K562 (cell line): Measurements from ENCODE around the gene PHTF2. TPM values are rescaled to one million over a fixed set of nuclear protein-coding genes. Genes with fewer than 3 reads are reported as not detected.

Experiments
- E4F1 ChIP-seq: fragments of 250-450 bp; sonication (Bioruptor Pico); IDR thresholded peaks from 2 replicates; pipeline ENCODE4 v1.5.0; 2021; ENCODE audit warnings: mild to moderate bottlenecking, borderline replicate concordance
- EHMT2 ChIP-seq: fragments of 450-650 bp; IDR thresholded peaks from 2 replicates; pipeline ENCODE4 v1.6.1; 2018; ENCODE audit warnings: antibody characterized with exemption
- GABPA ChIP-seq: fragments of 200-800 bp; sonication (Bioruptor generic); conservative IDR thresholded peaks from 2 replicates; pipeline ENCODE4 v1.6.1; 2016; ENCODE audit warnings: low read depth, missing genetic modification characterization, missing compliant biosample characterization
- HBP1 ChIP-seq: fragments of 450-650 bp; formaldehyde crosslinking; IDR thresholded peaks from 2 replicates; pipeline ENCODE4 v1.4.0; 2022; ENCODE audit warnings: missing genetic modification characterization
- NONO ChIP-seq, 2 experiments: fragments of 200-400 bp in 1 of 2; fragments of 450-650 bp in 1 of 2; formaldehyde crosslinking in 1 of 2; IDR thresholded peaks; 2 replicates each; pipeline ENCODE4 v1.6.1; 2017; ENCODE audit warnings: low read depth in 2 of 2, mild to moderate bottlenecking in 2 of 2, moderate library complexity in 2 of 2, low read length in 1 of 2
- PATZ1 ChIP-seq: fragments of 250-450 bp; sonication (Bioruptor Pico); IDR thresholded peaks from 2 replicates; pipeline ENCODE4 v1.5.0; 2020; ENCODE audit warnings: mild to moderate bottlenecking, borderline replicate concordance
- RNF2 ChIP-seq: sonication (generic); IDR thresholded peaks from 2 replicates; pipeline ENCODE4 v1.6.1; 2016
- SFPQ ChIP-seq: fragments of 200-400 bp; formaldehyde crosslinking; IDR thresholded peaks from 2 replicates; pipeline ENCODE4 v1.6.1; 2017; ENCODE audit warnings: mild to moderate bottlenecking, low read depth, low read length, moderate library complexity
- TBL1XR1 ChIP-seq, 2 experiments: IDR thresholded peaks; 2 replicates each; pipeline ENCODE4 v1.6.1; 2012; ENCODE audit warnings: improper control_type of control experiment in 2 of 2, low read length in 2 of 2, mild to moderate bottlenecking in 1 of 2
- VEZF1 ChIP-seq: fragments of 200-800 bp; sonication (Bioruptor generic); IDR thresholded peaks from 2 replicates; pipeline ENCODE4 v1.6.1; 2017; ENCODE audit warnings: missing genetic modification characterization, missing compliant biosample characterization
- ZNF12 ChIP-seq: sonication (generic); formaldehyde crosslinking; IDR thresholded peaks from 2 replicates; pipeline ENCODE4 v1.4.0; 2020; ENCODE audit warnings: mild to moderate bottlenecking, missing genetic modification reagents
- ZNF518B ChIP-seq: fragments of 250-450 bp; sonication (Bioruptor Pico); IDR thresholded peaks from 2 replicates; pipeline ENCODE4 v1.5.0; 2021; ENCODE audit warnings: mild to moderate bottlenecking, moderate library complexity
- ZNF77 ChIP-seq: fragments of 250-450 bp; sonication (Bioruptor Pico); IDR thresholded peaks from 2 replicates; pipeline ENCODE4 v1.5.0; 2020
- polyA plus RNA-seq, 8 experiments: library from polyadenylated mRNA; depleted of rRNA in 4 of 8; stranded (reverse) in 5 of 8; unstranded in 3 of 8; fragments of >200 nt; fragmentation: Nextera tagmentation in 2 of 8; fragmentation: Illumina TruSeq in 1 of 8; extraction: Ambion mirVana in 2 of 8; extraction: Trizol in 1 of 8; gene quantifications; 2 replicates each; pipeline versions ENCODE4 v1.2.1 to v1.2.3, GENCODE V29; 2011 to 2014; ENCODE audit warnings: inconsistent platforms in 1 of 8, missing spikeins in 1 of 8
- total RNA-seq, 7 experiments: library from RNA; depleted of rRNA in 6 of 7; stranded (reverse); fragments of >200 nt in 6 of 7; fragmentation: Illumina TruSeq in 2 of 7; extraction: Trizol in 2 of 7; gene quantifications; 2 replicates each; pipeline versions ENCODE4 v1.2.1 to v1.2.3, GENCODE V29; 2011 to 2021; ENCODE audit warnings: low replicate concordance in 1 of 7

PHTF2 gene
- total and polyA plus RNA-seq, 9 of the 15 experiments (the other 6 are each of a cell fraction or from before 2014, with no cell fraction given), result 17.9 to 43.6 (median 25.4) TPM

GRCh38 chr7:77798394-77799077 is at the start of gene PHTF2, which contains the start of gene TMEM60 (continued):
- no peak for TF ChIP-seq PATZ1 (CRISPR knock-in tag)
- TF ChIP-seq E4F1 (CRISPR knock-in tag), result no peak
- TF ChIP-seq SFPQ, result no peak
- peak; percentile 85 for TF ChIP-seq ZNF12 (CRISPR knock-in tag)
- TF ChIP-seq VEZF1 (CRISPR knock-in tag), result peak; percentile 84
- TF ChIP-seq NONO (IDR thresholded peaks at IDR 0.05; ENCODE audit: low read depth in 2 of 2, low read length in 1 of 2), result peak in 1 of 2 experiments; percentile 65; a peak in 1 of 4 replicates
- TF ChIP-seq HBP1 (CRISPR knock-in tag), result no peak
- TF ChIP-seq EHMT2, result no peak
- TF ChIP-seq ZNF518B (CRISPR knock-in tag), result no peak
- TF ChIP-seq GABPA, result peak; percentile 96
- TF ChIP-seq TBL1XR1 (IDR thresholded peaks at IDR 0.05; ENCODE audit: low read length in 2 of 2), result peak; percentile 22 to 53; a peak in 1 of 4 replicates
- no peak for TF ChIP-seq ZNF77
- TF ChIP-seq RNF2, result no peak; the same call in 1 of the 2 replicates
